NCI-H1092 treated with DMSO at 0.1 percent for 48 hours (cell line): ENCODE data around the gene GALNT16.
A peak's percentile ranks its signal among the peaks of the same experiment; 100 is the strongest.
"Not testable (repeated sequence)": the region's sequence is repeated elsewhere in the genome, so short reads cannot be mapped to it uniquely, and the experiment has no call there.

Experiments
- DNase-seq: peaks from one replicate; lab custom pipeline; 2025; lab: John Stamatoyannopoulos, UW

Gene GALNT16

GRCh38 chr14:69364378-69364777 is 104.4 kb downstream of the GALNT16 start:
- DNase-seq = no peak

GRCh38 chr14:69366069-69366468 is 106.1 kb downstream of the GALNT16 start:
- no peak for DNase-seq

DNA sequence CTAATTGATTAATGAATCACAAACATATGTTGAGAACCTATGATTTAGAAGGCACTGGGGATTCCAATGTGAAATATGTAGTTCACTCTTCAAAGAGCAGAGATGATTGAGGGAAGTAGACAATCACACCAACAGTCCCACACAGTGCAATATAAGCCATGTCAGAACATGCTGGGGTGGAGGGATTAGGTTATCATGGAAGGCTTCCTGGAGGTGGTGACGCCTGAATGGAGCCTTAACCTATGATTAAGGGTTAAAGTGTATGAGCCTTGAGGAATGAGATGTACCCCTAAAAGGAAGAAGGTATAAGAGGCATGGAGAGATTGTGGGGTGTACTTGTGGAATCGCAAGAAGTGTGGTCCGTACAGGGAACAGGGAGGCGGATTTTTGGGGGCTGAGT is 106.8 kb downstream of the GALNT16 start:
- no peak for DNase-seq

- no peak for DNase-seq
Observed at GRCh38 chr14:69368381-69368780, 108.4 kb downstream of the GALNT16 start.

- DNase-seq = no peak
Observed at GRCh38 chr14:69370061-69370460, 110.1 kb downstream of the GALNT16 start.

- no peak for DNase-seq
Observed at GRCh38 chr14:69372146-69372545, 112.2 kb downstream of the GALNT16 start.

DNA sequence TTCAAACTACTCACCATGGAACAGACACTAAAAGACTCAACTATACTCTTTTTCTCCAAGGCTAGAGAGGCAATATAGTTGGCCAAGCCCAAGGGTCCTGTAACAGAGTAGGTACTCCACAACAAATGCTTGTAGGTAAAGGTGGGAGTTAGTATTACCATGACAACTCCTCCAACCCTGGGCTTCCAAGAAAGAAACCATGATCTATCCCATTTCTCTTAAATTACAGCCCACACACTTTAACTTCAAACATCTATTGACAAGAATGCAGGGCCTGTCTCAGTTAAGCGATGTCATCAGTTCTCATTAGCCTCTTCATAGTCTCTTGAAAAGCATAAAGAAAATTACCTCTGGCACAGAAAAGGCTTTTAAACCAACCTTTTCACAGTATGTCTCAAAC is 113.1 kb downstream of the GALNT16 start:
- no peak for DNase-seq

DNA sequence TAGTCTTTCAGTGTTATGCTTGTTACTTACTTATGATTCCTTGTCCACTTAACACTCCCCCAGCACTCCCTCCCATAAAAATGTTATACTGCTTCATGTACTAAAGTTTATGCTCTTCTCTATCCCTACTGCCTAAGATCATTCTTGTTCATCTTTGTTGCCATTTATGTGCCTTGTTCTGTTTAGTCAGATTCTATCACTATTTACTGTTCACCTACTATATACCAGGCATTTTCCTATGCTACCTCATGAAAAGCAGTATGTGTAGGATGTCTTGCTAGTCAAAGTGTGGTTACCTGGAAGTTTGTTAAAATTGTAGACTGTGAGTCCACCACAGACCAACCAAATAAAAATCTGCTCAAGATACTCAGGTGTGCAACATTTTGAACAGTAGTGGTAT is 114.3 kb downstream of the GALNT16 start:
- no peak for DNase-seq

GRCh38 chr14:69375182-69375581 is 115.2 kb downstream of the GALNT16 start:
- DNase-seq = no peak

GRCh38 chr14:69375722-69376121 is 115.8 kb downstream of the GALNT16 start:
- no peak for DNase-seq

GRCh38 chr14:69376439-69376838 is 116.5 kb downstream of the GALNT16 start:
- DNase-seq = no peak

GRCh38 chr14:69378274-69378673 is 118.3 kb downstream of the GALNT16 start:
- no peak for DNase-seq

- DNase-seq = no peak
Observed at GRCh38 chr14:69387311-69387710, 127.4 kb downstream of the GALNT16 start.

- not testable (repeated sequence) for DNase-seq
Observed at GRCh38 chr14:69391400-69391799, 131.4 kb downstream of the GALNT16 start.

- no peak for DNase-seq
Observed at GRCh38 chr14:69392481-69392880, 132.5 kb downstream of the GALNT16 start.

- no peak for DNase-seq
Observed at GRCh38 chr14:69395929-69396328, 136.0 kb downstream of the GALNT16 start.

- DNase-seq = peak; percentile 100
Observed at GRCh38 chr14:69398053-69398817, 138.3 kb downstream of the GALNT16 start, which contains the start of the genes ERH and SLC39A9. ERH (minus strand) TSS chr14:69398299; CDS start chr14:69398233, 66 bp downstream. SLC39A9 (plus strand) TSS chr14:69398692; CDS start chr14:69399370, 678 bp downstream.

- no peak for DNase-seq
Observed at GRCh38 chr14:69398818-69399210, 138.9 kb downstream of the GALNT16 start.

- DNase-seq = no peak
Observed at GRCh38 chr14:69399750-69400149, 139.8 kb downstream of the GALNT16 start.

DNA sequence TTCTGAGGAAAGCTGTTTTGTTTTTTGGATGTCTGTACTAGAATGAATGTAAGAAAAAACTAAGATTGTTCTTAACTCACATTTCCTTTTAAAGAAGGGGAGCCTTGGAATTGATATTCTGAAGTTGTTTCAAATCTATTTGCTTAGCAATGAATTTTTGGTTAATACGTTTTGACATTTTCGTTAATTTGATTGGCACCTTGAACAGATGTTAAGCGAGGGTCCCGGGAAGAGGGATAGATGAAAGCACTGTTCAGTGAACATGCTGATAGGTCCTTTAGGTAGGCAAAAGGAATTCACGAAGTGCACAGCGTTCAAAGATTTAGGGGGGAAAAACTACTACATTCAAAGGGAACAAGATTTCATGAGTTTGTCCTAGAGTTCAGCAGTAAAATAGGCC is 140.2 kb downstream of the GALNT16 start:
- DNase-seq = no peak

DNA sequence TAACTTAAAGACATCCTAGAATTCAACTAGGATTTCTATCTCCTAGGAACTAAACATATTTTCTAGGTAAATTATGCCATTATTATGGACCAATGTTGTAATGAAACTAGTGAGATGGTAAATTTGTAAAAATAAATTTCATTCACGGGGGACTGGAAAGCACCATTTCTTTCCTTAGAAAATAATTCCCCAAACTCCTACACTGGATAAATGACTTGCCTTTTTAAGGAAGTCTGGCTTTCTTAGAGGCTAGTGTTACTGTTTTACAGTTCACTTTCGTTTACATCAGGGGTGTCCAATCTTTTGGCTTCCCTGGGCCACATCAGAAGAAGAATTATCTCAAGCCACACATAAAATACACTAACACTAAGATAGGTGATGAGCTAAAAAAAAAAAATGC is 141.9 kb downstream of the GALNT16 start:
- no peak for DNase-seq

DNA sequence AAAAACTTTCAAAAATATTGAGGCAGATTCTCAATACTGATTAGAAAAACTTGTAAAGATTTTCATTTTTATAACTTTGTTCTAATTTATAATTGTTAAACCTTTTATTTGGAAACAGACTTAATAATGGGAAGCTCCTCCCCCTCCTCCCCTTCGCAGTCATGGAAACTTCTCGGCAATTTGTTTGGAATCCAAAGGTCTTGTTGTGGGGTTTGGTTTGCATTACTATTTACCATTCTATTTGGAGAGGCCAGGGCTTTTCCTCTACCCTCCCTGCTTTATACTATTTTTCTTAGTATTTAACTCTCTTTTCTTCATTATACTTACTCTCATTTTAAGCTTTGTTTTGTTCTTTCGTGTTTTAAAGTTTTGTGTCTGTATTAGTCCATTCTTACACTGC is 144.5 kb downstream of the GALNT16 start:
- no peak for DNase-seq

DNA sequence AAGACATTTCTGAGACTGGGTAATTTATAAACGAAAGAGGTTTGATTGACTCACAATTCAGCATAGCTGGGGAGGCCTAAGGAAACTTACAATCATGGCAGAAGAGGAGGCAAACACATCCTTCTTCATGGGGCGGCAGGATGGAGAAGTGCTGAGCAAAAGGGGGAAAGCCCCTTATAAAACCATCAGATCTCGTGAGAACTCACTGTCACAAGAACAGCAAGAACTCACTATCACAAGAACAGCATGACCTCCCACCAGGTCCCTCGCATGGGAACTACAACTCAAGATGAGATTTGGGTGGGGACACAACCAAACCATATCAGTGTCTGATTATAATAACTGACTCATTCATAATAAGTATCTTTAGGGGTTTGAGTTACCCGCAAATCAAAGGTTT is 144.9 kb downstream of the GALNT16 start:
- DNase-seq = no peak

DNA sequence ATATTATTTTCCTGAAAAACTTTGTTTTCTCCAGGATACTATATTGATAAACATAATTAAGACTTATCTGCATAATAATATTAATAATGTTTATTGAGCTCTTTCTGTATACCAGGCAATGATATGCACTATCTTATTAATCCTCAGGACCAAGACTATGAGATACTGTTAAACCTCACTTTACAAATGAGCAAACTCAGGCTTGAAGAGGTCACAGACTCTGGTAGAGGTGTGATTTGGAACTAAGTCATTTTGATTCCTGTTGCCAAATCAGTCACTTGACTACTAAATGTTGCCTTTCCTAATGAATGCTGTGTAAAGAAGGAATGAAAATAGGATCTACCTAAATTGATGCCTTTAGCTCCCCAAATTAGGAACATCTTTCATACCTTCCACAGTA is 145.8 kb downstream of the GALNT16 start:
- no peak for DNase-seq
